HCT116 (cell line): ENCODE results near the gene CSH2. TPM values are rescaled to one million over a fixed set of nuclear protein-coding genes. Genes with fewer than 3 reads are reported as not detected.

Experiments used
- ATAC-seq: fragments of 200-7000 bp; cut with Tn5 transposase; 2 replicates; pipeline ENCODE4 v1.9.1; 2020; ENCODE audit warnings: mild to moderate bottlenecking, moderate library complexity
- BruUV-seq: library from RNA; stranded (reverse); fragments of 400-500 nt; replicated peaks from 2 replicates; lab custom pipeline; 2021; lab: Mats Ljungman, UMichigan
- CTCF ChIA-PET: fragments of 300-600 bp; sonication (Branson Sonifier 250); formaldehyde crosslinking; loops from one replicate; lab custom pipeline; 2021; ENCODE audit warnings: antibody characterized with exemption; lab: Charles Lee
- POLR2A ChIA-PET: fragments of 300-600, 350-600 bp; sonication (Branson Sonifier 250); formaldehyde crosslinking; loops from one replicate; lab custom pipeline; 2021; ENCODE audit warnings: antibody characterized with exemption; lab: Charles Lee
- RAD21 ChIA-PET, 2 experiments: fragments of 300-600 bp; sonication (Branson Sonifier 250); formaldehyde crosslinking; loops; one replicate each; lab custom pipeline; 2023; ENCODE audit warnings: low total read pairs in 2 of 2; ENCODE audit not compliant: uncharacterized antibody in 2 of 2, unreplicated experiment in 2 of 2, low non-redundant PET in 1 of 2; lab: Charles Lee
- DNase-seq: peaks from one replicate; pipeline ENCODE4 v3.0.0-alpha.2; 2010; ENCODE audit warnings: low read depth, low spot score
- H2AFZ ChIP-seq: fragments of 200-600 bp; shearing (Covaris generic), sonication (generic); 2 replicates; pipeline ENCODE4 v1.6.1; 2017; ENCODE audit warnings: low read depth, mixed run types, mixed read lengths, antibody characterized with exemption, low read length; ENCODE audit not compliant: poor library complexity, severe bottlenecking
- H3K27ac ChIP-seq: 2 replicates; pipeline ENCODE4 v1.5.1; 2012; ENCODE audit warnings: low read depth, low read length
- H3K27me3 ChIP-seq: fragments of 200-600 bp; sonication (generic); 2 replicates; pipeline ENCODE4 v1.6.1; 2016; ENCODE audit warnings: mixed run types, low read length, mixed read lengths; ENCODE audit not compliant: insufficient read depth
- H3K36me3 ChIP-seq, 2 experiments: fragments of 200-500 bp in 1 of 2; fragments of 200-600 bp in 1 of 2; sonication (Bioruptor generic) in 1 of 2; sonication (generic) in 1 of 2; 2 replicates each; pipeline versions ENCODE4 v1.5.1 to v1.6.1; 2014 to 2016; ENCODE audit warnings: low read length in 2 of 2, inconsistent platforms in 1 of 2, mixed read lengths in 1 of 2, mixed run types in 1 of 2; ENCODE audit not compliant: insufficient read depth in 2 of 2, control insufficient read depth in 1 of 2
- H3K4me1 ChIP-seq, 2 experiments: fragments of 200-600 bp in 1 of 2; sonication (generic) in 1 of 2; 2 replicates each; pipeline versions ENCODE4 v1.5.1 to v1.6.1; 2012 to 2017; ENCODE audit warnings: low read length in 2 of 2, inconsistent platforms in 1 of 2, mild to moderate bottlenecking in 1 of 2, mixed read lengths in 1 of 2, mixed run types in 1 of 2, moderate library complexity in 1 of 2; ENCODE audit not compliant: insufficient read depth in 2 of 2, control insufficient read depth in 1 of 2
- H3K4me2 ChIP-seq: fragments of 200-600 bp; sonication (generic); 2 replicates; pipeline ENCODE4 v1.6.1; 2017; ENCODE audit warnings: mixed run types, low read length, mixed read lengths
- H3K4me3 ChIP-seq, 2 experiments: fragments of 200-600 bp in 1 of 2; sonication (generic) in 1 of 2; replicated peaks in 1 of 2; 2 replicates each; pipeline ENCODE4 v1.5.1; 2011 to 2016; ENCODE audit warnings: low read length in 2 of 2, control low read depth in 1 of 2, low read depth in 1 of 2, mild to moderate bottlenecking in 1 of 2, mixed read lengths in 1 of 2, mixed run types in 1 of 2
- H3K79me2 ChIP-seq: fragments of 200-600 bp; sonication (generic); 2 replicates; pipeline ENCODE4 v1.6.1; 2017; ENCODE audit warnings: mild to moderate bottlenecking, mixed run types, low read length, moderate library complexity, mixed read lengths; ENCODE audit not compliant: insufficient read depth
- H3K9ac ChIP-seq: fragments of 200-600 bp; sonication (generic); 2 replicates; pipeline ENCODE4 v1.6.1; 2016; ENCODE audit warnings: low read length, mixed read lengths
- H3K9me2 ChIP-seq: fragments of 200-600 bp; sonication (generic), shearing (Covaris generic); 2 replicates; pipeline ENCODE4 v1.6.1; 2017; ENCODE audit warnings: mixed run types, mild to moderate bottlenecking, moderate library complexity; ENCODE audit not compliant: insufficient read depth
- H3K9me3 ChIP-seq, 2 experiments: fragments of 200-500 bp in 1 of 2; fragments of 200-600 bp in 1 of 2; sonication (Bioruptor generic) in 1 of 2; sonication (generic) in 1 of 2; 2 replicates each; pipeline ENCODE4 v1.6.1; 2014 to 2017; ENCODE audit warnings: low read length in 2 of 2, mixed read lengths in 2 of 2, inconsistent platforms in 1 of 2, low read depth in 1 of 2, mild to moderate bottlenecking in 1 of 2, mixed run types in 1 of 2, moderate library complexity in 1 of 2; ENCODE audit not compliant: control insufficient read depth in 1 of 2, insufficient read depth in 1 of 2
- H4K20me1 ChIP-seq: fragments of 200-600 bp; sonication (generic), shearing (Covaris generic); 2 replicates; pipeline ENCODE4 v1.6.1; 2017; ENCODE audit warnings: mixed run types, mild to moderate bottlenecking, moderate library complexity; ENCODE audit not compliant: insufficient read depth
- CBX3 ChIP-seq: IDR thresholded peaks from 2 replicates; pipeline ENCODE4 v1.6.1; 2012; ENCODE audit warnings: low read depth
- CEBPB ChIP-seq: IDR thresholded peaks from 2 replicates; pipeline ENCODE4 v1.6.1; 2012; ENCODE audit warnings: low read depth
- EGR1 ChIP-seq: IDR thresholded peaks from 2 replicates; pipeline ENCODE4 v1.6.1; 2012; ENCODE audit warnings: low read depth
- ELF1 ChIP-seq: IDR thresholded peaks from 2 replicates; pipeline ENCODE4 v1.6.1; 2012; ENCODE audit warnings: low read depth, borderline replicate concordance
- EZH2 ChIP-seq: fragments of 200-600 bp; sonication (generic); IDR thresholded peaks from 2 replicates; pipeline ENCODE4 v1.6.1; 2017; ENCODE audit warnings: antibody characterized with exemption, mixed run types
- POLR2A ChIP-seq: IDR thresholded peaks from 2 replicates; pipeline ENCODE4 v1.7.0; 2011; ENCODE audit warnings: borderline replicate concordance; ENCODE audit not compliant: insufficient read depth, insufficient read length; ENCODE audit errors: extremely low read depth
- POLR2AphosphoS5 ChIP-seq: IDR thresholded peaks from 2 replicates; pipeline ENCODE4 v1.6.1; 2011; ENCODE audit warnings: mild to moderate bottlenecking, low read depth, low read length, moderate library complexity
- RAD21 ChIP-seq: IDR thresholded peaks from 2 replicates; pipeline ENCODE4 v1.6.1; 2012; ENCODE audit warnings: low read depth, mild to moderate bottlenecking
- SP1 ChIP-seq: IDR thresholded peaks from 2 replicates; pipeline ENCODE4 v1.6.1; 2012; ENCODE audit warnings: low read depth
- SRF ChIP-seq: IDR thresholded peaks from 2 replicates; pipeline ENCODE4 v1.6.1; 2012; ENCODE audit warnings: low read depth
- YY1 ChIP-seq: IDR thresholded peaks from 2 replicates; pipeline ENCODE4 v1.6.1; 2011; ENCODE audit warnings: low read length, low read depth, moderate library complexity, mild to moderate bottlenecking; ENCODE audit not compliant: insufficient replicate concordance; ENCODE audit errors: extremely low read depth
- ZNF274 ChIP-seq: fragments of 200-500 bp; sonication (Bioruptor generic); IDR thresholded peaks from 2 replicates; pipeline ENCODE4 v1.6.1; 2014; ENCODE audit warnings: mild to moderate bottlenecking, low read depth, low read length, inconsistent platforms
- intact Hi-C: fragments of 100-400 bp; cut with micrococcal nuclease; formaldehyde crosslinking; loops from 2 replicates; pipeline ENCODE4 v1.10.0; 2022
- total RNA-seq: library from RNA; stranded (reverse); gene quantifications from one replicate; pipeline ENCODE4 v1.2.1, GENCODE V29; 2021; ENCODE audit not compliant: unreplicated experiment
- TF ChIP-seq, protein P1 (sequence below), 3 experiments: fragments of 200-600 bp in 1 of 3; sonication (generic) in 1 of 3; IDR thresholded peaks in 2 of 3; conservative IDR thresholded peaks in 1 of 3; 2 replicates each; pipeline ENCODE4 v1.5.1; 2012 to 2017; ENCODE audit warnings: low read depth in 2 of 3, low read length in 2 of 3, antibody characterized with exemption in 1 of 3, borderline replicate concordance in 1 of 3, control low read depth in 1 of 3, mild to moderate bottlenecking in 1 of 3, mixed read lengths in 1 of 3, mixed run types in 1 of 3, moderate library complexity in 1 of 3; ENCODE audit not compliant: insufficient read depth in 1 of 3
- TF ChIP-seq, protein P2 (sequence below): IDR thresholded peaks from 2 replicates; pipeline ENCODE4 v1.6.1; 2012; ENCODE audit warnings: low read depth
- TF ChIP-seq, protein P3 (sequence below): IDR thresholded peaks from 2 replicates; pipeline ENCODE4 v1.6.1; 2011; ENCODE audit warnings: mild to moderate bottlenecking, low read length, moderate library complexity; ENCODE audit not compliant: insufficient replicate concordance; ENCODE audit errors: extremely low read depth

The CSH2 gene
- total RNA-seq, 1 experiment from 2014 or later, result not detected

DNA sequence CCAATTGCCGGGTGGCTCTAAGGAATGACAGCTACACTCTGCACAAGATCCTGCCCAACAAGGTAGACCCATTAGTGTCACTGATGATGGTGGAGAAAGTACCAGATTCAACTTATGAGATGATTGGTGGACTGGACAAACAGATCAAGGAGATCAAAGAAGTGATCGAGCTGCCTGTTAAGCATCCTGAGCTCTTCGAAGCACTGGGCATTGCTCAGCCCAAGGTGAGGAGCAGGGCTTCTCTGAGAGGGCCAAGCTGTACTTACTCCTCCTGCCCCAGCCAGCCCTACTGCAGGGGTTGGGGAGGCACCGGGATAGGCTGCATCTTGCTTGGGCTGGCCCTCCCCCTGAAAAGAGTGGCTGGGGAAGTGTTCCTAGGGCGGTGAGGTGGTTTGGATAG is 43.2 kb downstream of the CSH2 start (continued):
- TF ChIP-seq RAD21, result no peak
- TF ChIP-seq YY1, result no peak
- TF ChIP-seq, protein P1, sequence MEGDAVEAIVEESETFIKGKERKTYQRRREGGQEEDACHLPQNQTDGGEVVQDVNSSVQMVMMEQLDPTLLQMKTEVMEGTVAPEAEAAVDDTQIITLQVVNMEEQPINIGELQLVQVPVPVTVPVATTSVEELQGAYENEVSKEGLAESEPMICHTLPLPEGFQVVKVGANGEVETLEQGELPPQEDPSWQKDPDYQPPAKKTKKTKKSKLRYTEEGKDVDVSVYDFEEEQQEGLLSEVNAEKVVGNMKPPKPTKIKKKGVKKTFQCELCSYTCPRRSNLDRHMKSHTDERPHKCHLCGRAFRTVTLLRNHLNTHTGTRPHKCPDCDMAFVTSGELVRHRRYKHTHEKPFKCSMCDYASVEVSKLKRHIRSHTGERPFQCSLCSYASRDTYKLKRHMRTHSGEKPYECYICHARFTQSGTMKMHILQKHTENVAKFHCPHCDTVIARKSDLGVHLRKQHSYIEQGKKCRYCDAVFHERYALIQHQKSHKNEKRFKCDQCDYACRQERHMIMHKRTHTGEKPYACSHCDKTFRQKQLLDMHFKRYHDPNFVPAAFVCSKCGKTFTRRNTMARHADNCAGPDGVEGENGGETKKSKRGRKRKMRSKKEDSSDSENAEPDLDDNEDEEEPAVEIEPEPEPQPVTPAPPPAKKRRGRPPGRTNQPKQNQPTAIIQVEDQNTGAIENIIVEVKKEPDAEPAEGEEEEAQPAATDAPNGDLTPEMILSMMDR (IDR thresholded peaks at IDR 0.05 in 2 of 3, conservative IDR thresholded peaks at IDR 0.05 in 1 of 3; ENCODE audit: borderline replicate concordance in 1 of 3, insufficient read depth in 1 of 3, low read depth in 2 of 3, low read length in 2 of 3), result no peak
- TF ChIP-seq EZH2, result no peak
- no peak for TF ChIP-seq POLR2A

DNA sequence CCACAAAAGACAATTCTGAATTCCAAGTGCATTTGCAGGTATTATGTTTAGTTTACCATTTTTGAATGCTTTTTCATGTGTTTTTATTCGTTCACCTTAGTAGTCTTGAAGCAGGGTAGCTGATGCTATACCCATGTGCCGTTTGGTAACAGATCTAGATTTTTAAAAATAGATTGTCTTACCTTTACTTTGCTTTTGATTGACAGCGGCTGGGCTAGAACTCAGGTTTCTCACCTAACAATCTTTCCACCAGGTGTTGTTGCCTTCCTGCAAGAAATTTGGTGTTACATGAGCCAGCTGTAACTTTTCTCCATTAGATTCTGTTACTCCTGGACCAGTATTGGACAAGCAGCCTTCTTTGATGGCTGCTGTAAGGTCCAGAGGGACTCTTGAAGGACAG is 44.5 kb downstream of the CSH2 start:
- H3K79me2 ChIP-seq, result peaks cover 81% of the 10 kb centered on the region
- BruUV-seq, result no TSS peak
- intact Hi-C loops, result loop anchor here (5.0 kb wide), 1 partner anchor 132 kb away; no protein-coding TSS in a partner anchor

More for the DNA sequence above, 44.5 kb downstream of the CSH2 start:
- H3K4me3 ChIP-seq, result peak overlapping the region in 1 of 2 experiments; percentile 85; a peak in 2 of 4 replicates
- peaks cover 8 to 16% of the 10 kb centered on the region in 2 experiments for H3K4me1 ChIP-seq
- H4K20me1 ChIP-seq, result no peaks in the 10 kb centered on the region
- POLR2A ChIA-PET, result interaction anchor here (1.4 to 4.3 kb wide), 3 partner anchors 10 to 55 kb away, joined by 6 to 16 read pairs (median 7); partner anchors contain the start of genes CCDC47 and DDX42
- no peak for TF ChIP-seq EGR1
- TF ChIP-seq YY1, result no peak
- no peak for TF ChIP-seq EZH2
- TF ChIP-seq CEBPB, result no peak
- TF ChIP-seq RAD21, result no peak
- TF ChIP-seq, protein P1 (IDR thresholded peaks at IDR 0.05 in 2 of 3, conservative IDR thresholded peaks at IDR 0.05 in 1 of 3; ENCODE audit: borderline replicate concordance in 1 of 3, insufficient read depth in 1 of 3, low read depth in 2 of 3, low read length in 2 of 3), result no peak
- TF ChIP-seq CBX3, result no peak
- TF ChIP-seq, protein P2, sequence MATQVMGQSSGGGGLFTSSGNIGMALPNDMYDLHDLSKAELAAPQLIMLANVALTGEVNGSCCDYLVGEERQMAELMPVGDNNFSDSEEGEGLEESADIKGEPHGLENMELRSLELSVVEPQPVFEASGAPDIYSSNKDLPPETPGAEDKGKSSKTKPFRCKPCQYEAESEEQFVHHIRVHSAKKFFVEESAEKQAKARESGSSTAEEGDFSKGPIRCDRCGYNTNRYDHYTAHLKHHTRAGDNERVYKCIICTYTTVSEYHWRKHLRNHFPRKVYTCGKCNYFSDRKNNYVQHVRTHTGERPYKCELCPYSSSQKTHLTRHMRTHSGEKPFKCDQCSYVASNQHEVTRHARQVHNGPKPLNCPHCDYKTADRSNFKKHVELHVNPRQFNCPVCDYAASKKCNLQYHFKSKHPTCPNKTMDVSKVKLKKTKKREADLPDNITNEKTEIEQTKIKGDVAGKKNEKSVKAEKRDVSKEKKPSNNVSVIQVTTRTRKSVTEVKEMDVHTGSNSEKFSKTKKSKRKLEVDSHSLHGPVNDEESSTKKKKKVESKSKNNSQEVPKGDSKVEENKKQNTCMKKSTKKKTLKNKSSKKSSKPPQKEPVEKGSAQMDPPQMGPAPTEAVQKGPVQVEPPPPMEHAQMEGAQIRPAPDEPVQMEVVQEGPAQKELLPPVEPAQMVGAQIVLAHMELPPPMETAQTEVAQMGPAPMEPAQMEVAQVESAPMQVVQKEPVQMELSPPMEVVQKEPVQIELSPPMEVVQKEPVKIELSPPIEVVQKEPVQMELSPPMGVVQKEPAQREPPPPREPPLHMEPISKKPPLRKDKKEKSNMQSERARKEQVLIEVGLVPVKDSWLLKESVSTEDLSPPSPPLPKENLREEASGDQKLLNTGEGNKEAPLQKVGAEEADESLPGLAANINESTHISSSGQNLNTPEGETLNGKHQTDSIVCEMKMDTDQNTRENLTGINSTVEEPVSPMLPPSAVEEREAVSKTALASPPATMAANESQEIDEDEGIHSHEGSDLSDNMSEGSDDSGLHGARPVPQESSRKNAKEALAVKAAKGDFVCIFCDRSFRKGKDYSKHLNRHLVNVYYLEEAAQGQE, result no peak
- no peak for TF ChIP-seq SRF
- TF ChIP-seq POLR2AphosphoS5, result no peak
- TF ChIP-seq, protein P3, sequence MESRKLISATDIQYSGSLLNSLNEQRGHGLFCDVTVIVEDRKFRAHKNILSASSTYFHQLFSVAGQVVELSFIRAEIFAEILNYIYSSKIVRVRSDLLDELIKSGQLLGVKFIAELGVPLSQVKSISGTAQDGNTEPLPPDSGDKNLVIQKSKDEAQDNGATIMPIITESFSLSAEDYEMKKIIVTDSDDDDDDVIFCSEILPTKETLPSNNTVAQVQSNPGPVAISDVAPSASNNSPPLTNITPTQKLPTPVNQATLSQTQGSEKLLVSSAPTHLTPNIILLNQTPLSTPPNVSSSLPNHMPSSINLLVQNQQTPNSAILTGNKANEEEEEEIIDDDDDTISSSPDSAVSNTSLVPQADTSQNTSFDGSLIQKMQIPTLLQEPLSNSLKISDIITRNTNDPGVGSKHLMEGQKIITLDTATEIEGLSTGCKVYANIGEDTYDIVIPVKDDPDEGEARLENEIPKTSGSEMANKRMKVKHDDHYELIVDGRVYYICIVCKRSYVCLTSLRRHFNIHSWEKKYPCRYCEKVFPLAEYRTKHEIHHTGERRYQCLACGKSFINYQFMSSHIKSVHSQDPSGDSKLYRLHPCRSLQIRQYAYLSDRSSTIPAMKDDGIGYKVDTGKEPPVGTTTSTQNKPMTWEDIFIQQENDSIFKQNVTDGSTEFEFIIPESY, result no peak
- TF ChIP-seq ZNF274, result no peak
- no peak for TF ChIP-seq ELF1
- TF ChIP-seq SP1, result no peak
- CTCF ChIA-PET, result no interaction called here
- ATAC-seq (no peak), DNase-seq (no peak)
- H3K27ac ChIP-seq, result no peak overlapping the region
- no peaks in the 10 kb centered on the region for H3K9me2 ChIP-seq
- H3K4me2 ChIP-seq, result peak overlapping the region; percentile 84
- H3K9me3 ChIP-seq, result no peaks in the 10 kb centered on the region
- no peaks in the 10 kb centered on the region for H3K27me3 ChIP-seq
- no peak overlapping the region for H2AFZ ChIP-seq
- RAD21 ChIA-PET, result no interaction called here
- H3K36me3 ChIP-seq, result peaks cover 66 to 75% of the 10 kb centered on the region in 2 experiments
- peak overlapping the region; percentile 88 for H3K9ac ChIP-seq
